ENCODE measurements around the gene RPL13. TPM values are rescaled to one million over a fixed set of nuclear protein-coding genes. Genes with fewer than 3 reads are reported as not detected.

Gene RPL13
- total RNA-seq, 2 donors from 2014 or later = 1,855 to 2,011 TPM

DNA sequence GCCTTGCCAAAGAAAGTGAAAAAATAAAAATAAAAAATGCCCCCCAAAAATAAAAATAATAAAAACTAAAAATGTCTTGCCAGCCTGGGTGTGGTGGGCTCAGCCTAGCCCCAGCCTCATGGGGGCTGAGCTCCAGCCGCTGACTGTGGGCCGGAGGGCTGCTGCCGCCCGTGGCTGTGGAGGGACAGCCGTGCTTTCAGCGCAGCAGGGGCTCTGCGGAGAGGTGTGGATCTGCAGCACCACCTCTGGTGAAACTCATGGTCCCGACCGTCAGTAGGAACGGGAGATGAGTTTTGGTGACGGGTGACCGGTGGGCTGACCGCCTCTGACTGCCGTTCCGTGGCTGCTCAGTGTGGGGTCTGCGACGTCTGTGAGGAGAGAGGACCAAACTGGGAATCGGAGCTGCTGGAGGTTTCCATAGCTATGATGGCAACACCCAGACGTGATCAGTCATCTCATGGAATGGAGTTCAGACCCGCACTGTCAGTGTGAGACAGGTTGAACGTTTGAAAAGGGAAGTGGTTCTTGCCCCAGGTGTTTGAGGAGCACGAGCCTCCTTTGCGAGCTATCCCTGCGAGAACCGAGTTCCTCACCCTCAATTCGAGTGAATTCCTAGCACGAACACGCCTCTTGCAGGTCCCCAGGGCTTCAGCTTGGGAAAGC, 12.0 kb upstream of the RPL13 start:
- TF ChIP-seq, protein P1, sequence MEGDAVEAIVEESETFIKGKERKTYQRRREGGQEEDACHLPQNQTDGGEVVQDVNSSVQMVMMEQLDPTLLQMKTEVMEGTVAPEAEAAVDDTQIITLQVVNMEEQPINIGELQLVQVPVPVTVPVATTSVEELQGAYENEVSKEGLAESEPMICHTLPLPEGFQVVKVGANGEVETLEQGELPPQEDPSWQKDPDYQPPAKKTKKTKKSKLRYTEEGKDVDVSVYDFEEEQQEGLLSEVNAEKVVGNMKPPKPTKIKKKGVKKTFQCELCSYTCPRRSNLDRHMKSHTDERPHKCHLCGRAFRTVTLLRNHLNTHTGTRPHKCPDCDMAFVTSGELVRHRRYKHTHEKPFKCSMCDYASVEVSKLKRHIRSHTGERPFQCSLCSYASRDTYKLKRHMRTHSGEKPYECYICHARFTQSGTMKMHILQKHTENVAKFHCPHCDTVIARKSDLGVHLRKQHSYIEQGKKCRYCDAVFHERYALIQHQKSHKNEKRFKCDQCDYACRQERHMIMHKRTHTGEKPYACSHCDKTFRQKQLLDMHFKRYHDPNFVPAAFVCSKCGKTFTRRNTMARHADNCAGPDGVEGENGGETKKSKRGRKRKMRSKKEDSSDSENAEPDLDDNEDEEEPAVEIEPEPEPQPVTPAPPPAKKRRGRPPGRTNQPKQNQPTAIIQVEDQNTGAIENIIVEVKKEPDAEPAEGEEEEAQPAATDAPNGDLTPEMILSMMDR (IDR thresholded peaks at IDR 0.05) = no peak
- H3K9me3 ChIP-seq = no peaks in the 10 kb centered on the region
- H3K27ac ChIP-seq = no peak overlapping the region
- no peaks in the 10 kb centered on the region for H3K4me1 ChIP-seq
- H3K27me3 ChIP-seq = no peaks in the 10 kb centered on the region
- intact Hi-C loops (cut with DNase I) = no loop called here
- no peak overlapping the region for H3K9ac ChIP-seq (ENCODE audit: low read depth in 2 of 2, low read length in 2 of 2)
- H3K4me3 ChIP-seq = no peak overlapping the region
- H3K36me3 ChIP-seq = peaks cover 11% of the 10 kb centered on the region
- no peak for DNase-seq

DNA sequence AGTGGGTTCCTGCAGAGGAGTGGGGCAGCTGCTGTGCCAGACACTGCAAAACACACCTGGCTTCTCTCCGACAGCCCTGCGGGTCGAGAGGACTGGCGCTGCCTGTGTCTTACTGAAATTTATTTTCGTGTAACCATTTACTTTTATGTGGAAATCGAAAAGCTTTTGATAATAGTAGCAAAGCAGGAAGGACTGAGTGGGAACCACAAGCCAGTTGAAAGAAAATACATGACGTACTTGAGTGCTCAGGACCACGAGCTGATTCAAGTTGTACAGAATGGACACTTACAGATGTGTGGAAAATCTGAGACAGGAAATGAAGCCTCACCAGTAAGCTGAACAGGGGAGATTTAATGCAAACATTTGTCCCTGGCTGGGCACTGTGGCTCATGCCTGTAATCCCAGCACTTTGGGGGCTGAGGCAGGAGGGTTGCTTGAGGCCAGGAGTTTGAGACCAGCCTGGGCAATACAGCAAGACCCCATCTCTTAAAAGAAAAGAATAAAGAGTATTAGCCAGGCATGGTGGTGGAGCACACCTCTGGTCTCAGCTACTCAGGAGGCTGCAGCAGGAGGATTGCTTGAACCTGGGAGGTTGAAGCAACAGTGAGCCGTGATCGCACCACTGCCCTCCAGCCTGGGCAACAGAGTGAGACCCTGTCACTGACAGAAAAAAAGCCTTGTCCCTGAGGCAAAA, 11.3 kb upstream of the RPL13 start:
- DNase-seq = no peak

DNA sequence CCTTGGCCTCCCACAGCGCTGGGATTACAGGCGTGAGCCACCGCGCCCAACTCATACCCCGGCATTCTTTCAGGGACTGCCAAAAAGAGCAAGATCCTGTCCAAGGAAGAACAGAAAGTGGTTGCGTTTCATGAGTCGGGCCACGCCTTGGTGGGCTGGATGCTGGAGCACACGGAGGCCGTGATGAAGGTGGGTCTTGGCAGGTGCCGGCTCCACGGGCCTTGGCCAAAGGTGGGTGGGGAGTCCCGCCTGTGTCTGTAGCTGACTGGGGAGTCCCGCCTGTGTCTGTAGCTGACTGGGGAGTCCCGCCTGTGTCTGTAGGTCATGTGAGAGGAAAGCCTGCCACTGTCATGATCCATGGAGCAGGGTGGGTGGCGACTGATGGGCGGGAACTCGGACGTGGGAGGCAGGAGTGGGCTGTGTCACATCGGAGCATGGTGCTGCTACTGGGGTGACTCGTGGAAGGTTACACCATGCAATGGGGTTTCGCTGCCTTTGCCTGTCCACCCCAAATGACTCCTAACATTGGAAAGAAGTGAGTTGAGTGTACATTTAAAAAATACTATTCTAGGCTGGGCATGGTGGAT, 10.0 kb upstream of the RPL13 start:
- H3K9ac ChIP-seq (ENCODE audit: low read depth in 2 of 2, low read length in 2 of 2) = no peak overlapping the region
- H3K4me3 ChIP-seq = no peak overlapping the region
- no peaks in the 10 kb centered on the region for H3K27me3 ChIP-seq
- no peak overlapping the region for H3K27ac ChIP-seq
- DNase-seq = no peak
- H3K36me3 ChIP-seq = peaks cover 16% of the 10 kb centered on the region
- H3K9me3 ChIP-seq = no peaks in the 10 kb centered on the region
- TF ChIP-seq, protein P1 (IDR thresholded peaks at IDR 0.05) = no peak
- H3K4me1 ChIP-seq = no peaks in the 10 kb centered on the region
- intact Hi-C loops (cut with DNase I) = loop anchor here (10.0 kb wide), 1 partner anchor 216 kb away; no protein-coding TSS in a partner anchor

More for the DNA sequence above, 11.3 kb upstream of the RPL13 start:
- TF ChIP-seq, protein P1 (IDR thresholded peaks at IDR 0.05) = no peak
- Histone ChIP-seq H3K4me1 (no peaks in the 10 kb centered on the region), H3K27me3 (no peaks in the 10 kb centered on the region), H3K27ac (no peak overlapping the region), H3K9me3 (no peaks in the 10 kb centered on the region), H3K9ac (ENCODE audit: low read depth in 2 of 2, low read length in 2 of 2) (no peak overlapping the region), H3K4me3 (no peak overlapping the region), H3K36me3 (peaks cover 16% of the 10 kb centered on the region)
- intact Hi-C loops (cut with DNase I) = no loop called here

DNA sequence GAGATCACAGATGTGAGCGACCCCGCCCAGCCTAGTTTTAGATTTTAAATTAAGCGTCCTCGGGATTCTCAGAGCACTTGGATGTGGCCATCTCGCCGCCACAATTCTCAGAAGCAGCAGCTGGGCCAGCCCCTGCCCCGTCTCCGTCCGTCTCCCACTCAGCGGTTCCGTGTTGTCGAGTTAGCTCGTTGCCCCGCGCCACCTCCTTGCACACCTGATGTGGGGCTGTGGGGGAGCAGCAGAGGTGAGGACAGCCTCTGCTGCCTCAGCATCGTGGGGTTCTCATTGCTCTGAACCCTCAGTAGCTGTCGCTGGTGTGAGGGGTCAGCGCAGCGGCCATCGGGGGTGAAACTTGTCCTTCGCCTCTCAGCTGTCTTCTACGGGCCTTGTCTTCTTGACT, 8.2 kb upstream of the RPL13 start:
- no peaks in the 10 kb centered on the region for H3K9me3 ChIP-seq
- H3K27ac ChIP-seq = no peak overlapping the region
- TF ChIP-seq, protein P1 (IDR thresholded peaks at IDR 0.05) = no peak
- peaks cover 16% of the 10 kb centered on the region for H3K36me3 ChIP-seq
- no peak overlapping the region for H3K9ac ChIP-seq (ENCODE audit: low read depth in 2 of 2, low read length in 2 of 2)
- no peaks in the 10 kb centered on the region for H3K4me1 ChIP-seq
- no peak for DNase-seq
- no peak overlapping the region for H3K4me3 ChIP-seq
- H3K27me3 ChIP-seq = no peaks in the 10 kb centered on the region
- intact Hi-C loops (cut with DNase I) = loop anchor here (10.0 kb wide), 1 partner anchor 218 kb away; no protein-coding TSS in a partner anchor

DNA sequence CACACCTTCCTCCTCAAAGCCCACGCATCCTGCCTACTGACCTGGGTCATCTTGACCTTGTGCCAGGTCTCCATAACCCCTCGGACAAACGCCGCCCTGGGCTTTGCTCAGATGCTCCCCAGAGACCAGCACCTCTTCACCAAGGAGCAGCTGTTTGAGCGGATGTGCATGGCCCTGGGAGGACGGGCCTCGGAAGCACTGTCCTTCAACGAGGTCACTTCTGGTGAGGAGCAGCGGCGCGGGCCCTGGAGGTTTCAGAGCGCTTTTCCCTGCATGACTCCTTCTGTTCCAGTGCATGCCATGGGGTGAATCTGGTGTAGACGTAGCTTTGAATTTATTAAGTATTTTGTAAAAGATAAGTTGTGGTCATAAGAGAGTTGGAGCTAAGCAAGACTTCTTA, 7.6 kb upstream of the RPL13 start:
- Histone ChIP-seq H3K4me1 (no peaks in the 10 kb centered on the region), H3K36me3 (peaks cover 16% of the 10 kb centered on the region), H3K4me3 (no peak overlapping the region), H3K9me3 (no peaks in the 10 kb centered on the region), H3K27me3 (no peaks in the 10 kb centered on the region), H3K9ac (ENCODE audit: low read depth in 2 of 2, low read length in 2 of 2) (no peak overlapping the region), H3K27ac (no peak overlapping the region)
- intact Hi-C loops (cut with DNase I) = loop anchor here (10.0 kb wide), 1 partner anchor 218 kb away; no protein-coding TSS in a partner anchor
- TF ChIP-seq, protein P1 (IDR thresholded peaks at IDR 0.05) = no peak
- DNase-seq = no peak

Data from colonic mucosa (tissue), 4 donors.